HepG2 (cell line): ENCODE results near the gene FHL5. TPM values are rescaled to one million over a fixed set of nuclear protein-coding genes. Genes with fewer than 3 reads are reported as not detected.

Experiments
- ATAC-seq: fragments of 200-7000 bp; cut with Tn5 transposase; 3 replicates; pipeline ENCODE4 v1.9.1; 2020; ENCODE audit warnings: mild to moderate bottlenecking, moderate library complexity
- BruUV-seq: library from RNA; stranded (reverse); fragments of 400-500 nt; replicated peaks from 2 replicates; lab custom pipeline; 2021; lab: Mats Ljungman, UMichigan
- CTCF ChIA-PET: fragments of 300-600 bp; formaldehyde crosslinking; extraction: SDS; loops from one replicate; lab custom pipeline; 2021; ENCODE audit warnings: low total read pairs, inconsistent platforms, low intra/inter-chr PET ratio; lab: Yijun Ruan, JAX
- POLR2A ChIA-PET: fragments of 350-600 bp; sonication (Branson Sonifier 250); formaldehyde crosslinking; loops from one replicate; lab custom pipeline; 2020; ENCODE audit warnings: antibody characterized with exemption, inconsistent platforms; lab: Yijun Ruan, JAX
- DNase-seq: peaks from one replicate; pipeline ENCODE4 v3.0.0-alpha.2; 2015; ENCODE audit warnings: low spot score
- FAIRE-seq: peaks from 3 replicates; lab custom pipeline; 2011; peaks lifted over from hg19 to GRCh38; lab: Jason Lieb, UNC
- H2AFZ ChIP-seq: one replicate; pipeline ENCODE4 v1.6.1; 2011; ENCODE audit warnings: low read length, inconsistent platforms
- H3K27ac ChIP-seq: fragments of 300-600 bp; 3 replicates; pipeline ENCODE4 v1.8.0; 2011; ENCODE audit warnings: mixed run types, mild to moderate bottlenecking, mixed read lengths, low read length, inconsistent platforms; ENCODE audit not compliant: insufficient read depth; ENCODE audit errors: extremely low read length
- H3K27me3 ChIP-seq, 2 experiments: fragments of 200-600 bp in 1 of 2; 2 replicates in 1 of 2; 3 replicates in 1 of 2; pipeline versions ENCODE4 v1.6.0 to v1.8.0; 2011; ENCODE audit warnings: low read length in 2 of 2, mild to moderate bottlenecking in 2 of 2, moderate library complexity in 2 of 2, inconsistent platforms in 1 of 2; ENCODE audit not compliant: insufficient read depth in 2 of 2, control insufficient read depth in 1 of 2
- H3K36me3 ChIP-seq, 2 experiments: fragments of 200-600 bp in 1 of 2; replicated peaks in 1 of 2; 2 replicates in 1 of 2; 3 replicates in 1 of 2; pipeline versions ENCODE4 v1.5.1 to v1.8.0; 2011; ENCODE audit warnings: low read length in 2 of 2, inconsistent platforms in 1 of 2; ENCODE audit not compliant: insufficient read depth in 2 of 2, control insufficient read depth in 1 of 2
- H3K4me1 ChIP-seq: 2 replicates; pipeline ENCODE4 v1.5.1; 2012; ENCODE audit warnings: low read length, inconsistent platforms; ENCODE audit not compliant: insufficient read depth
- H3K4me2 ChIP-seq: 2 replicates; pipeline ENCODE4 v1.6.0; 2011; ENCODE audit warnings: low read depth, low read length, inconsistent platforms
- H3K4me3 ChIP-seq, 3 experiments: fragments of 200-600 bp in 1 of 3; sonication (generic), shearing (Covaris generic) in 1 of 3; replicated peaks in 1 of 3; 2 replicates each; pipeline ENCODE4 v1.5.1; 2011 to 2016; ENCODE audit warnings: low read length in 3 of 3, inconsistent platforms in 2 of 3, low read depth in 2 of 3, mild to moderate bottlenecking in 2 of 3, control low read depth in 1 of 3, mixed read lengths in 1 of 3; ENCODE audit not compliant: insufficient read depth in 1 of 3
- H3K79me2 ChIP-seq: one replicate; pipeline ENCODE4 v1.6.1; 2011; ENCODE audit warnings: low read length, inconsistent platforms; ENCODE audit not compliant: insufficient read depth
- H3K9ac ChIP-seq: 2 replicates; pipeline ENCODE4 v1.6.0; 2011; ENCODE audit warnings: mild to moderate bottlenecking, low read depth, low read length, inconsistent platforms; ENCODE audit not compliant: insufficient read depth
- H3K9me3 ChIP-seq: 2 replicates; pipeline ENCODE4 v1.5.1; 2012; ENCODE audit warnings: mild to moderate bottlenecking, low read length
- H4K20me1 ChIP-seq: 2 replicates; pipeline ENCODE4 v1.6.0; 2011; ENCODE audit warnings: inconsistent platforms, mild to moderate bottlenecking, low read length, moderate library complexity; ENCODE audit not compliant: insufficient read depth
- MAX ChIP-seq: IDR thresholded peaks from 2 replicates; pipeline ENCODE4 v1.6.1; 2012; ENCODE audit warnings: inconsistent platforms
- MED13 ChIP-seq: sonication (generic); formaldehyde crosslinking; IDR thresholded peaks from 2 replicates; pipeline ENCODE4 v1.5.0; 2020; ENCODE audit warnings: missing genetic modification reagents
- NR2F2 ChIP-seq: IDR thresholded peaks from 2 replicates; pipeline ENCODE4 v1.6.1; 2012; ENCODE audit warnings: low read depth, inconsistent platforms, borderline replicate concordance
- SIN3A ChIP-seq: IDR thresholded peaks from 2 replicates; pipeline ENCODE4 v1.6.1; 2011; ENCODE audit warnings: low read depth, mild to moderate bottlenecking, control low read depth, low read length, borderline replicate concordance
- SNAPC4 ChIP-seq: sonication (generic); formaldehyde crosslinking; IDR thresholded peaks from 2 replicates; pipeline ENCODE4 v1.4.0; 2020; ENCODE audit warnings: mild to moderate bottlenecking, missing genetic modification reagents
- SP4 ChIP-seq: sonication (generic); formaldehyde crosslinking; IDR thresholded peaks from 2 replicates; pipeline ENCODE4 v1.8.1; 2023; ENCODE audit warnings: mild to moderate bottlenecking, missing genetic modification reagents
- TFE3 ChIP-seq: IDR thresholded peaks from 2 replicates; pipeline ENCODE4 v1.6.1; 2016
- THYN1 ChIP-seq: sonication (generic); formaldehyde crosslinking; IDR thresholded peaks from 2 replicates; pipeline ENCODE4 v1.8.1; 2023; ENCODE audit warnings: low read depth, mild to moderate bottlenecking, moderate library complexity, missing genetic modification reagents, borderline replicate concordance
- ZFP37 ChIP-seq: sonication (generic); formaldehyde crosslinking; IDR thresholded peaks from 2 replicates; pipeline ENCODE4 v1.4.0; 2020; ENCODE audit warnings: missing genetic modification reagents, borderline replicate concordance
- ZFYVE20 ChIP-seq: sonication (generic); formaldehyde crosslinking; IDR thresholded peaks from 2 replicates; pipeline ENCODE4 v1.8.0; 2023; ENCODE audit warnings: low read depth, mild to moderate bottlenecking, moderate library complexity, missing genetic modification reagents, borderline replicate concordance
- ZNF121 ChIP-seq: sonication (generic); formaldehyde crosslinking; IDR thresholded peaks from 2 replicates; pipeline ENCODE4 v1.5.0; 2020; ENCODE audit warnings: mild to moderate bottlenecking, missing genetic modification reagents
- ZNF605 ChIP-seq: sonication (generic); formaldehyde crosslinking; IDR thresholded peaks from 2 replicates; pipeline ENCODE4 v1.8.0; 2022; ENCODE audit warnings: mild to moderate bottlenecking, missing genetic modification reagents
- WGBS: methylation state at CpG from one replicate; pipeline ENCODE4 v1.1.6; 2017; ENCODE audit warnings: low lambda C conversion rate; 5-methylcytosine and 5-hydroxymethylcytosine counted together
- in situ Hi-C: cut with HindIII; loops from 2 replicates; pipeline ENCODE4 v1.10.0; 2017; ENCODE audit warnings: low pct_unique_long_range_greater_than_20kb; ENCODE audit not compliant: extremely low pct_ligation_motif_present
- intact Hi-C: fragments of 100-400 bp; cut with micrococcal nuclease; formaldehyde crosslinking; loops from one replicate; pipeline ENCODE4 v1.10.0; 2022; ENCODE audit not compliant: unreplicated experiment
- polyA plus RNA-seq, 8 experiments: library from polyadenylated mRNA; depleted of rRNA in 3 of 8; stranded (reverse) in 7 of 8; unstranded in 1 of 8; fragments of >200 nt; fragmentation: Illumina TruSeq in 4 of 8; extraction: Trizol in 4 of 8; gene quantifications; 2 replicates each; pipeline versions ENCODE4 v1.2.1 to v1.2.3, GENCODE V29; 2011 to 2016; ENCODE audit warnings: low read depth in 4 of 8, missing spikeins in 1 of 8, mixed read lengths in 1 of 8; ENCODE audit not compliant: insufficient read depth in 1 of 8
- total RNA-seq, 5 experiments: library from RNA; depleted of rRNA; stranded (reverse); fragments of >200 nt; fragmentation: Illumina TruSeq; extraction: Trizol; gene quantifications; 2 replicates each; pipeline ENCODE4 v1.2.3, GENCODE V29; 2016; ENCODE audit warnings: low read depth in 1 of 5

Gene FHL5
- total and polyA plus RNA-seq, 2 of the 13 experiments (the other 11 are each of a cell fraction or from before 2014, with no cell fraction given): not detected

GRCh38 chr6:96522465-96523009 is 40.4 kb upstream of the FHL5 start:
- POLR2A ChIA-PET: interaction anchor here (1.0 to 1.6 kb wide), 3 partner anchors 9 to 375 kb away, joined by 3 to 4 read pairs (median 3); partner anchors contain the start of gene NDUFAF4
- H3K9ac ChIP-seq: peak overlapping the region; percentile 94
- peaks cover 22% of the 10 kb centered on the region for H3K79me2 ChIP-seq
- DNase-seq: peak; percentile 22
- TF ChIP-seq MAX (no peak), THYN1 (CRISPR knock-in tag) (no peak), MED13 (CRISPR knock-in tag) (0 out of 2 replicates have a peak, but pooled peaks have one; percentile 4), SP4 (CRISPR knock-in tag) (no peak), SIN3A (0 out of 2 replicates have a peak, but pooled peaks have one; percentile 30)
- TF ChIP-seq, all 625 proteins: peak for 2
- Histone ChIP-seq H3K4me2 (peak overlapping the region; percentile 59), H3K36me3 (peaks cover 1 to 6% of the 10 kb centered on the region in 2 experiments; a peak in 2 of 5 replicates), H2AFZ (no peak overlapping the region), H3K9me3 (no peaks in the 10 kb centered on the region), H3K27ac (peak overlapping the region; percentile 98), H3K27me3 (no peaks in the 10 kb centered on the region; a peak in 1 of 5 replicates), H3K4me1 (peaks cover 24% of the 10 kb centered on the region), H3K4me3 (peak overlapping the region; percentile 70 to 93 (median 83)), H4K20me1 (no peaks in the 10 kb centered on the region)
- intact Hi-C loops: no loop called here
- CTCF ChIA-PET: no interaction called here
- peak; percentile 31 for ATAC-seq
- 1% methylated on average over 5 of the region's 5 CpGs for WGBS
- FAIRE-seq: no peak
- in situ Hi-C loops: no loop called here
- BruUV-seq: TSS peak; percentile 69

- DNase-seq: no peak
- ChIA-PET CTCF (no interaction called here), POLR2A (no interaction called here)
- Histone ChIP-seq H3K4me3 (no peak overlapping the region), H3K27me3 (no peaks in the 10 kb centered on the region), H4K20me1 (no peaks in the 10 kb centered on the region), H2AFZ (no peak overlapping the region), H3K4me1 (peaks cover 11% of the 10 kb centered on the region), H3K9ac (no peak overlapping the region), H3K36me3 (peaks cover 9 to 52% of the 10 kb centered on the region in 2 experiments), H3K9me3 (no peaks in the 10 kb centered on the region), H3K79me2 (peaks cover 6% of the 10 kb centered on the region), H3K27ac (no peak overlapping the region), H3K4me2 (no peak overlapping the region)
- in situ Hi-C loops (no loop called here), intact Hi-C loops (no loop called here)
- no peak for FAIRE-seq
- ATAC-seq: no peak
- 97% methylated on average over 3 of the region's 3 CpGs for WGBS
- BruUV-seq: no TSS peak
- TF ChIP-seq SNAPC4 (CRISPR knock-in tag): no peak
- TF ChIP-seq NR2F2: no peak
- TF ChIP-seq ZNF121: no peak
- TF ChIP-seq ZFYVE20 (CRISPR knock-in tag): no peak
- no peak for TF ChIP-seq ZNF605 (CRISPR knock-in tag)
- TF ChIP-seq TFE3 (CRISPR knock-in tag): no peak
- TF ChIP-seq ZFP37 (CRISPR knock-in tag): no peak
Measured at GRCh38 chr6:96528193-96528592, 34.7 kb upstream of the FHL5 start.
